ENCODE results near the gene GGPS1.
"Not testable (repeated sequence)": the region's sequence is repeated elsewhere in the genome, so short reads cannot be mapped to it uniquely, and the experiment has no call there.

Gene GGPS1

GRCh38 chr1:235307158-235308124, 20.9 kb upstream of the GGPS1 start:
- no peak for DNase-seq (ENCODE audit: low read depth)
- H3K4me3 ChIP-seq (ENCODE audit: low read length): peak overlapping the region; percentile 9
- peaks cover 8% of the 10 kb centered on the region for H3K36me3 ChIP-seq (ENCODE audit: control insufficient read depth, insufficient read depth, low read length, severe bottlenecking)
- H3K27me3 ChIP-seq (replicated peaks; ENCODE audit: control insufficient read depth, insufficient read depth, low read length): no peaks in the 10 kb centered on the region
- H3K4me1 ChIP-seq (ENCODE audit: control insufficient read depth, insufficient read depth, low read length): peaks cover 20% of the 10 kb centered on the region
- no peaks in the 10 kb centered on the region for H3K9me3 ChIP-seq (ENCODE audit: control insufficient read depth, low read length)
- H3K9ac ChIP-seq (ENCODE audit: low read length): peak overlapping the region; percentile 16

DNA sequence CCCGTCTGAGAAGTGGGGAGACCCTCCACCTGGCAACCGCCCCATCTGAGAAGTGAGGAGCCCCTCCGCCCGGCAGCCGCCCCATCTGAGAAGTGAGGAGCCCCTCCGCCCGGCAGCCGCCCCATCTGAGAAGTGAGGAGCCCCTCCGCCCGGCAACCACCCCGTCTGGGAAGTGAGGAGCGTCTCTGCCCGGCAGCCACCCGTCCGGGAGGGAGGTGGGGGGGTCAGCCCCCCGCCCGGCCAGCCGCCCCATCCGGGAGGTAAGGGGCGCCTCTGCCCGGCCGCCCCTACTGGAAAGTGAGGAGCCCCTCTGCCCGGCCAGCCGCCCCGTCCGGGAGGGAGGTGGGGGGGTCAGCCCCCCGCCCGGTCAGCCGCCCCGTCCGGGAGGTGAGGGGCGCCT, 19.2 kb upstream of the GGPS1 start:
- not testable (repeated sequence) for H3K9ac ChIP-seq (ENCODE audit: low read length); H3K36me3 ChIP-seq (ENCODE audit: control insufficient read depth, insufficient read depth, low read length, severe bottlenecking); H3K27me3 ChIP-seq (replicated peaks; ENCODE audit: control insufficient read depth, insufficient read depth, low read length); H3K9me3 ChIP-seq (ENCODE audit: control insufficient read depth, low read length); H3K4me3 ChIP-seq (ENCODE audit: low read length); DNase-seq (ENCODE audit: low read depth)
- H3K4me1 ChIP-seq (ENCODE audit: control insufficient read depth, insufficient read depth, low read length): peaks cover 35% of the 10 kb centered on the region

DNA sequence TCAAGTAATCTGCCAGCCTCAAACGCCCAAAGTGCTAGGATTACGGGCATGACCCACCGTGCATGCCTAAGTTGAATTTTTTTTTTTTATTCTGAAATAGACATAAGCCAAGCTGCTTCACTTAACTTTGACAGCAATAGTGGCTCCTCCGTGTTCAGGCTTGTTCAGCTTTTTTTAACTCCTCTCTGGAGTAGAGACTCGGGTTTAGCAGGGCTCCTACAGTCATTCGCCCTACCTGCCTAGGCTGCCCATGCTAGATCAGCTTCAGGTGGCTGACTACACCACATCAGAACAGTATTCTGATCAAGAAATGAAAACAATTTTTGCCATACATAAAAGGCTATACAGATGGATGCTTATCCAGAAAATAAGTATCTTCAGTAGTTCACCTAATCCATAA, 15.1 kb upstream of the GGPS1 start:
- Histone ChIP-seq H3K4me1 (ENCODE audit: control insufficient read depth, insufficient read depth, low read length) (peaks cover 26% of the 10 kb centered on the region), H3K9ac (ENCODE audit: low read length) (peak overlapping the region; percentile 47), H3K9me3 (ENCODE audit: control insufficient read depth, low read length) (no peaks in the 10 kb centered on the region), H3K36me3 (ENCODE audit: control insufficient read depth, insufficient read depth, low read length, severe bottlenecking) (peaks cover 8% of the 10 kb centered on the region), H3K4me3 (ENCODE audit: low read length) (peak overlapping the region; percentile 58), H3K27me3 (replicated peaks; ENCODE audit: control insufficient read depth, insufficient read depth, low read length) (no peaks in the 10 kb centered on the region)
- no peak for DNase-seq (ENCODE audit: low read depth)

DNA sequence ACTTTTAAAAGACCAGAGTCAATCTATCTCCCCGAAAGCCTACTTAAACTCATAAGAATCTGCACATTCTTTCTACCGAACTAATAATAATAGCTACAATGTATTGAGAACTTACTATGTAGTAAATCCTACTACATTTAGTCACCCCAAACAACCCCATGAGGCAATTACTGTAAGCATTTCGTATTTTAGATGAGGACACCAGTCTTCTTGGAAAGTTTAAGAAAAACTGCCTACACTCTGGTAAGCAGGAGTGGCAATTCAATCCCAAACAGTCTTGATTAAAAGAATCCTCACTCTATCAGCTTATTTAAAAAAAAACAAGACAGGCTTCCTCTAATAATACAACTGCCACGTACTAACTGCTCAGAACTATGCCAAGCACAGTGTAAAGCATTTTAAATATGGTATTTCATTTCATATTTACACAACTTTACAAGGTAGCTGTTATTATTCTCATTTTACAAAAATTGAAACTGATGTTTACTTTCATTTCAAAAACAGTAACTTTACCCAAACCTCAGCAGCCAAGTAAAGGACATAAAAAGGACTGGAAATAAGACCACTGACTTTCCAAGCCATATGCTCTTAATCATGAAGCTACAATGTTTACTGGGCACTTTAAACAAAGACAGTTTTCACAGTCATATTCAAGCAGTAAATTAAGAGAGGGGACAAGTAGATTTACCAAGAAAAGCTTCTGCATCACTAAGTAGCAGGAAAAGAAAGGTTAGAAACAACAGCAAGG, 14.3 kb upstream of the GGPS1 start:
- Histone ChIP-seq H3K27me3 (replicated peaks; ENCODE audit: control insufficient read depth, insufficient read depth, low read length) (no peaks in the 10 kb centered on the region), H3K4me3 (ENCODE audit: low read length) (peak overlapping the region; percentile 58), H3K4me1 (ENCODE audit: control insufficient read depth, insufficient read depth, low read length) (peaks cover 26% of the 10 kb centered on the region), H3K36me3 (ENCODE audit: control insufficient read depth, insufficient read depth, low read length, severe bottlenecking) (peaks cover 11% of the 10 kb centered on the region), H3K9me3 (ENCODE audit: control insufficient read depth, low read length) (no peaks in the 10 kb centered on the region), H3K9ac (ENCODE audit: low read length) (peak overlapping the region; percentile 47)
- peak; percentile 34 for DNase-seq (ENCODE audit: low read depth)

- H3K36me3 ChIP-seq (ENCODE audit: control insufficient read depth, insufficient read depth, low read length, severe bottlenecking): peaks cover 12% of the 10 kb centered on the region
- DNase-seq (ENCODE audit: low read depth): no peak
- H3K4me3 ChIP-seq (ENCODE audit: low read length): no peak overlapping the region
- no peak overlapping the region for H3K9ac ChIP-seq (ENCODE audit: low read length)
- peaks cover 26% of the 10 kb centered on the region for H3K4me1 ChIP-seq (ENCODE audit: control insufficient read depth, insufficient read depth, low read length)
- no peaks in the 10 kb centered on the region for H3K27me3 ChIP-seq (replicated peaks; ENCODE audit: control insufficient read depth, insufficient read depth, low read length)
- H3K9me3 ChIP-seq (ENCODE audit: control insufficient read depth, low read length): no peaks in the 10 kb centered on the region
Measured at GRCh38 chr1:235315173-235315572, 13.2 kb upstream of the GGPS1 start.

GRCh38 chr1:235315735-235316134, 12.6 kb upstream of the GGPS1 start:
- Histone ChIP-seq H3K9me3 (ENCODE audit: control insufficient read depth, low read length) (no peaks in the 10 kb centered on the region), H3K4me3 (ENCODE audit: low read length) (no peak overlapping the region), H3K9ac (ENCODE audit: low read length) (no peak overlapping the region), H3K36me3 (ENCODE audit: control insufficient read depth, insufficient read depth, low read length, severe bottlenecking) (peaks cover 6% of the 10 kb centered on the region), H3K4me1 (ENCODE audit: control insufficient read depth, insufficient read depth, low read length) (peaks cover 26% of the 10 kb centered on the region), H3K27me3 (replicated peaks; ENCODE audit: control insufficient read depth, insufficient read depth, low read length) (no peaks in the 10 kb centered on the region)
- no peak for DNase-seq (ENCODE audit: low read depth)

DNA sequence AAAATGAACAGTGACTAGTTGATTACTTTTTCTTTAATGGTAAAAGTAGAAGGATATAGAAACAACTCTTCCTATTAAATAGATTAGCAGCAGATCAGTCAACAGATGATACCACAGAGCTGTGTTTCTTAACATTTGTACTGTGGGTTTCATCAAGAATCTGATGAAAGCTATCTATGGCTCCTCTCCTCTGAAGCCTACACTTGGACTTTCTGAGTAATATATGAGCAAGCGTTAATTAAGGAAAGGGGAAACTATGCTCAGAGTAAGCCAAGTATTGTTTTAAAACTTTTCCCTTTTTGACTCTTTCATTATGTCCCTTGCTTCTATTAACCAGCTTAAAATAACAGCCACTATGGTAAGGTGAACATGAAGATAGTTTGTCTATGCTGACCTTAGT, 11.2 kb upstream of the GGPS1 start:
- Histone ChIP-seq H3K9me3 (ENCODE audit: control insufficient read depth, low read length) (no peaks in the 10 kb centered on the region), H3K36me3 (ENCODE audit: control insufficient read depth, insufficient read depth, low read length, severe bottlenecking) (peaks cover 5% of the 10 kb centered on the region), H3K27me3 (replicated peaks; ENCODE audit: control insufficient read depth, insufficient read depth, low read length) (no peaks in the 10 kb centered on the region), H3K4me1 (ENCODE audit: control insufficient read depth, insufficient read depth, low read length) (peaks cover 26% of the 10 kb centered on the region), H3K9ac (ENCODE audit: low read length) (no peak overlapping the region), H3K4me3 (ENCODE audit: low read length) (peak overlapping the region; percentile 32)
- DNase-seq (ENCODE audit: low read depth): peak; percentile 14

DNA sequence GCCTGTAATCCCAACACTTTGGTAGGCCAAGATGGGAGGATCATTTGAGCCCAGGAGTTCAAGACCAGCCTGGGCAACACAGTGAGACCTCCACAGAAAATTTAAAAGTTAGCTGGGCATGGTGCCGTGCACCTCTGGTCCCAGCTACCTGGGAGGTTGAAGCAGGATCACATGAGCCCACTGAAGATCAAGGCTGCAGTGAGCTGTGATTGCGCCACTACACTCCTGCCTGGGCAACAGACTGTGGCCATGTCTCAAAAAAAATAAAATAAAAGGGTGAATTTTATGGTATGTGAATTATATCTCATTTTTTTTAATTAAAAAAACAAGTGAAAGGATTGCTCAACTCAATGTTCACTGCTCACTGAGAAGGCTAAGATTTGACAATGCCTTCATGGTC, 9.1 kb upstream of the GGPS1 start:
- Histone ChIP-seq H3K9ac (ENCODE audit: low read length) (no peak overlapping the region), H3K4me3 (ENCODE audit: low read length) (no peak overlapping the region), H3K27me3 (replicated peaks; ENCODE audit: control insufficient read depth, insufficient read depth, low read length) (no peaks in the 10 kb centered on the region), H3K4me1 (ENCODE audit: control insufficient read depth, insufficient read depth, low read length) (peaks cover 11% of the 10 kb centered on the region), H3K9me3 (ENCODE audit: control insufficient read depth, low read length) (no peaks in the 10 kb centered on the region), H3K36me3 (ENCODE audit: control insufficient read depth, insufficient read depth, low read length, severe bottlenecking) (peaks cover 5% of the 10 kb centered on the region)
- peak; percentile 37 for DNase-seq (ENCODE audit: low read depth)

DNA sequence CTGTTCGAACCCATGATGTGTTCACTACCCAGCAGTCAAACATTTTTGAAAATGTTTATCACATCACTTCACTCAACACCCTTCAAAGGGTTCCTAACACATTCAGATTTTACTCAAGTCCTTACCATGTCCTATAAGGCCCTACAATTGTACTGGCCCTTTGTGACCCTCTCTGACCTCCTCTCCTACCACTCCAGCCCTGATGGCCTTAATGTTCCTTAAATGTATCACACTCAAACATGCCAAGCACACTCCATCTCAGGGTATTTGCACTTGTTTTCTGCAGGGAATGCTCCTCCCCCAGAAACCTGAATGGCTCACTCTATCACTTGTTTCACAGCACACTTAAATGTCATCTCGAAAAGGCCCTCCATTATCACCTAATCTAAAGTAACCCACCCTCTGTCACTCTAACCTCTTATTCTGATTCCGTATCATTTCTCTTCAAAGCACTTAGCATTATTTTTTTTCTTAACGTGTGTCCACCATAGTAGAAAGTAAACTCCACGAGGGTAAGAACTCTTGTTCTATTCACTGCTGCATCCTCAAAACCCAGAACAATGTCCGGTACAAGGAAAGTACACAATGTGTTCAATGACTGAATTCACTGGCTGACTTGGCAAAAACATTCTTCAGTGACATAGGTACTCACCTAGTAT, 7.7 kb upstream of the GGPS1 start:
- no peaks in the 10 kb centered on the region for H3K27me3 ChIP-seq (replicated peaks; ENCODE audit: control insufficient read depth, insufficient read depth, low read length)
- no peak overlapping the region for H3K4me3 ChIP-seq (ENCODE audit: low read length)
- DNase-seq (ENCODE audit: low read depth): no peak
- peaks cover 19% of the 10 kb centered on the region for H3K4me1 ChIP-seq (ENCODE audit: control insufficient read depth, insufficient read depth, low read length)
- H3K36me3 ChIP-seq (ENCODE audit: control insufficient read depth, insufficient read depth, low read length, severe bottlenecking): peaks cover 5% of the 10 kb centered on the region
- H3K9ac ChIP-seq (ENCODE audit: low read length): no peak overlapping the region
- no peaks in the 10 kb centered on the region for H3K9me3 ChIP-seq (ENCODE audit: control insufficient read depth, low read length)

DNA sequence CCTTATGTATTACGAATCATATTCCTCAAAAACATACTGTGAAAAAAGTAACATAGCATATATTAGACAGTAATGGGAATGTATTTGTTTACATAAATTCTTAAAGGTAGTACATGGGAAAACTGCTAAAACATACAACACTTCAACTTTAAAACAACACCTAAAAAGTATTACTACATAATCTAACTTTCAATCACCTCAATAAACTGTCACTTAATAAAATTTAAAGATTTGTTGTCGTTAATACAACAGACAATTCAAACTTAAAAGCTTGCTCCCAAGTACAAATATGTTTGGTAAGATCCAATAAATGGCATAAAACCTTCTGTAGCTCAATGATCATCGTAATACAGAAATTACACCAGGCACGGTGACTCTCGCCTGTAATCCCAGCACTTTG, 4.1 kb upstream of the GGPS1 start:
- Histone ChIP-seq H3K9me3 (ENCODE audit: control insufficient read depth, low read length) (no peaks in the 10 kb centered on the region), H3K27me3 (replicated peaks; ENCODE audit: control insufficient read depth, insufficient read depth, low read length) (no peaks in the 10 kb centered on the region), H3K9ac (ENCODE audit: low read length) (no peak overlapping the region), H3K4me1 (ENCODE audit: control insufficient read depth, insufficient read depth, low read length) (peaks cover 18% of the 10 kb centered on the region), H3K4me3 (ENCODE audit: low read length) (peak overlapping the region; percentile 99), H3K36me3 (ENCODE audit: control insufficient read depth, insufficient read depth, low read length, severe bottlenecking) (no peaks in the 10 kb centered on the region)
- no peak for DNase-seq (ENCODE audit: low read depth)

DNA sequence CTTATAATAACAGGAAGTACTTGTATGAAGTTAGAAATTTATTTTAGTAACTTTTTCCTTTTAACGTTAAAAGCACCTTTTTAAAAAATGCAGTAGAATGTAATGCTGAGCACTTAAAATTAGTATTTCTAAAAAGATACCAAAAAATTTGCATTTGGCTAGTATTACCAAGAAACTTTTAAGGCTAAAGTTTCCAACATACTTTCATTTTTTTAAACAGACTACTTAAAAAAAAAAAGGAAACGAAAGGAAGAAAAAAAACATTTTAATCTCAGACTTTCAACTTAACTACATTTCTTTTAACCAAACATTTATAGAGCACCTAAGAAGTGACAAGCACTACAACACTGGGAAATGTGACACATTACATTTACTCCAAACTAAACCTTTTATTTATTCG, 3.2 kb upstream of the GGPS1 start:
- Histone ChIP-seq H3K9me3 (ENCODE audit: control insufficient read depth, low read length) (no peaks in the 10 kb centered on the region), H3K4me3 (ENCODE audit: low read length) (peak overlapping the region; percentile 99), H3K9ac (ENCODE audit: low read length) (peak overlapping the region; percentile 93), H3K36me3 (ENCODE audit: control insufficient read depth, insufficient read depth, low read length, severe bottlenecking) (no peaks in the 10 kb centered on the region), H3K4me1 (ENCODE audit: control insufficient read depth, insufficient read depth, low read length) (peaks cover 18% of the 10 kb centered on the region), H3K27me3 (replicated peaks; ENCODE audit: control insufficient read depth, insufficient read depth, low read length) (no peaks in the 10 kb centered on the region)
- no peak for DNase-seq (ENCODE audit: low read depth)
